Chondrocyte (in vitro differentiated cells): ENCODE data around the gene PSENEN. TPM values are rescaled to one million over a fixed set of nuclear protein-coding genes. Genes with fewer than 3 reads are reported as not detected.

ENCODE experiments used
- DNase-seq: peaks from one replicate; pipeline ENCODE4 v3.0.0; 2021; ENCODE audit warnings: mixed read lengths, low spot score
- H3K27ac Mint-ChIP-seq: one replicate; pipeline ENCODE4 v1.8.0; 2021; ENCODE audit warnings: mild to moderate bottlenecking, moderate library complexity, mixed read lengths; ENCODE audit not compliant: unreplicated experiment
- H3K27me3 Mint-ChIP-seq: 2 replicates; pipeline ENCODE4 v1.8.0; 2021; ENCODE audit warnings: low read depth, mixed read lengths
- H3K36me3 Mint-ChIP-seq: 2 replicates; pipeline ENCODE4 v1.8.0; 2021; ENCODE audit warnings: low read depth, mixed read lengths
- H3K4me1 Mint-ChIP-seq: 2 replicates; pipeline ENCODE4 v1.8.0; 2021; ENCODE audit warnings: low read depth, mild to moderate bottlenecking, mixed read lengths
- H3K4me3 Mint-ChIP-seq: one replicate; pipeline ENCODE4 v1.8.0; 2021; ENCODE audit warnings: mild to moderate bottlenecking, moderate library complexity, mixed read lengths; ENCODE audit not compliant: unreplicated experiment
- H3K9me3 Mint-ChIP-seq: 2 replicates; pipeline ENCODE4 v1.8.0; 2021; ENCODE audit warnings: low read depth, mixed read lengths
- CTCF ChIP-seq: fragments of 200-600 bp; sonication (generic); IDR thresholded peaks from 2 replicates; pipeline ENCODE4 v1.5.0; 2021; ENCODE audit warnings: antibody characterized with exemption, mild to moderate bottlenecking, moderate library complexity
- total RNA-seq: library from RNA; stranded (reverse); gene quantifications from 3 replicates; pipeline ENCODE4 v1.2.1, GENCODE V29; 2021

Gene PSENEN
- total RNA-seq, 1 donor from 2014 or later, result 59.9 TPM

DNA sequence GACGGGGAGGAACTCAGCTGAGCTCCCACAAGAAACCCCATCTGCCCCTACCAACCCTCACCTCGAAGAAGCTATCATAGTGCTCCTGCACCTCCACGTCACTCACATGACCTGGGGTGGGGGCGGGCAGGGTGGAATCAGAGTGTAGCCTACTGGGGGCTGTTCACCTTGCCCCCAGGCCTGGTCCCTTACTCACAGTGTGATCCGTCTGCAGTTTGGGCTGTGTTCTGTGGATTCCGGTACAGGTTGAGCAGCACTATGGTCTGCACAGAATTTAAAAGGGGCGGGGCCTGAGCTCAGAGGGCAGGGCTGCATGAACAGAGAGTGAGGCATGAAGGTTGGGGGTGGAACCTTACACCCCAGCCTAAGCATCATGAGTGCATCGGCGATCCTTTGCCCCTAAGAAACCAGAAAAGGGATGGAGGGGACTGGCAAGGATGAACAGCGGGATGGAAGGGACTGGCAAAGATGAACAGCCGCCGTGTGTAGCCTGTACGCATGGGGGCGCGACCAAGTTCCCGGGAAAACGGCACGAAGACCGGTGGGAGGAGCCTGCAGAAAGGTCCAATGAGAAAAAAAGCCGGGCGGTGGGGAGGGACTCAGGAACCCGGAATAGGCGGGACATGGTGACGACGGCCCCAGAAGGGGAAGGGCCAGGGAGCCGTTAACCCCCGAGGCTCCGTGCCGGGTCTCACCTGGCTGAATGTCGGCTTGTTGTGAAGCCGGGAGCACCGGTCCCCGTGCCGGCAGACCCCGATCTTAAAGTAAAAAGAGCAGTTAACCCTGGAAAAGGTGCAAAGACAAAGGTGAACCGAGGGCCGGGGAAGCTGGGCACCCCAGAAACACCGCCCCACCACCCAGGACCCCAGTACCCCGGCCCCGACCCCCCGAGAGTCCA lies 772 bp upstream of the PSENEN start:
- H3K9me3 Mint-ChIP-seq, result no peaks in the 10 kb centered on the region
- peak overlapping the region; percentile 97 for H3K4me3 Mint-ChIP-seq
- DNase-seq, result peak; percentile 97
- peaks cover 57% of the 10 kb centered on the region for H3K4me1 Mint-ChIP-seq
- H3K27me3 Mint-ChIP-seq, result no peaks in the 10 kb centered on the region
- peak; percentile 77 for TF ChIP-seq CTCF
- no peaks in the 10 kb centered on the region for H3K36me3 Mint-ChIP-seq
- H3K27ac Mint-ChIP-seq, result peak overlapping the region; percentile 100

DNA sequence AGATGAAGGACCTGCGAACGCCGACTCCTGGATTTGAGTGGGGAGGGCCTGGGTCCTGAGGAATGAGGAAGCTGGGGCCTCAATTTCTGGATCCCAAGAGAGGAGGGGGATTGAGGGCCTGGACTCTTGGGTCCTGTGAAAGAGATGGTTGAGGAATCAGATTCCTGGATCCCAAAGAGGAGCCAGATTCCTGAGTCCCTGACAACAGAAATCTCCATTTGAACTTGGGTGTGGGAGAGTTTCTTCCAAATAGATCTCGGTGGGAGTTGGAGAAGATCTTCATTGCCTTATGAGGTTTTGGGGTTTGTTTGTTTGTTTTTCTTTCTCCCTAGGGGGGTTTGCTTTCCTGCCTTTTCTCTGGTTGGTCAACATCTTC lies 624 bp downstream of the PSENEN start:
- peak overlapping the region; percentile 97 for H3K4me3 Mint-ChIP-seq

GRCh38 chr19:35746531-35746930 lies 1.1 kb downstream of the PSENEN start:
- TF ChIP-seq CTCF, result no peak
- peak; percentile 72 for DNase-seq
- peak overlapping the region; percentile 97 for H3K4me3 Mint-ChIP-seq
- H3K36me3 Mint-ChIP-seq, result no peaks in the 10 kb centered on the region
- H3K4me1 Mint-ChIP-seq, result peaks cover 59% of the 10 kb centered on the region
- H3K27ac Mint-ChIP-seq, result peak overlapping the region; percentile 100
- no peaks in the 10 kb centered on the region for H3K9me3 Mint-ChIP-seq
- H3K27me3 Mint-ChIP-seq, result no peaks in the 10 kb centered on the region

More for the DNA sequence above, 624 bp downstream of the PSENEN start:
- no peaks in the 10 kb centered on the region for H3K9me3 Mint-ChIP-seq
- H3K27me3 Mint-ChIP-seq, result no peaks in the 10 kb centered on the region
- TF ChIP-seq CTCF, result no peak
- H3K4me1 Mint-ChIP-seq, result peaks cover 59% of the 10 kb centered on the region
- no peak for DNase-seq
- H3K27ac Mint-ChIP-seq, result peak overlapping the region; percentile 100
- H3K36me3 Mint-ChIP-seq, result no peaks in the 10 kb centered on the region

DNA sequence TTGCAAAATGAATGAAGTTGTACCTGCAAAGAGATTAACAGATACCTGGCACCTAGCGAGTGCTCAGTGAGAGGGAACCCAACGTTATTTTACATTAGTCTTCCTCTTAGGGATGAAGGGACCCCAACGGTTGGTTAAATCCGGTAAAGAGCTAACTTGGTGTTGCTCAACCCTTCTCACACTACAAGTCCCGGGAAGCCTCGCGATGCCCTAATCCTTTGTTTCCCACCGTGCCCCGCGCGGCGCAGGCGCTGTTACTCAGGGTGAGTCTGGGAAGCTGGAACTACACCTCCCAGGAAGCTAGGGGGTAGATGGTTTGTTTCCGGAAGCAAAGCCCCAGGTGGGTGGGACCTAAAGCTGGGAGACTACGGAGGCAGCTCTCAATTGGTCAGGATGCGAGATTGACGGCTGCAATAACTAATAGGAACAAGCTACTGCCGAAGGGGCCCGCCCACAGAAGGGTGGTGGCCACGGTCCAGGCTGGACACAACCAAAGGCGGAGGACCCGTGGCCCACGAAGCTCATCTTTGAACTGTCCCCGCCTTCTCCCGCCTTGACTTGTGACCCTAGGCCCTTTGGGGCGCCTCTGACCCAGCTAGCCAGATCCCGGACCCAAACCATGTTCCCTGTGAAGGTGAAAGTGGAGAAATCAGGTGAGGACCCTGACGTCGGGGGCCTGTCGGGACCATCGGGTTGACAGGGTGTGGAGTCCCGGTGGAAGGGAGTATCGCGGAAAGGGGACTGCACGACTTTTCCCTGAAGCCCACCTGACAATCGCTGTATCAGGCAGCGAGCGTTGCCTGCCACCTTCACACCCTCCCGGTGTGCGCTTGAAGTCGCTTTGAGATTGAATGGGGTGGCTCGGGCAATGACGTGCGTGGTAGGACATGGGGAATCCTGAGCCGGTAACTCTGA lies 2.9 kb downstream of the PSENEN start, which contains the start of gene LIN37:
Gene LIN37, plus strand, starts transcription at position 471 of the 915 bp plus-strand sequence. Its CDS starts 149 bp downstream, at position 620.
- DNase-seq, result peak; percentile 98
- no peak for TF ChIP-seq CTCF
- peaks cover 55% of the 10 kb centered on the region for H3K4me1 Mint-ChIP-seq
- H3K4me3 Mint-ChIP-seq, result peak within 1 kb of the TSS; percentile 99
- no peaks in the 10 kb centered on the region for H3K9me3 Mint-ChIP-seq
- peak within 1 kb of the TSS; percentile 92 for H3K27ac Mint-ChIP-seq
- no peaks in the 10 kb centered on the region for H3K27me3 Mint-ChIP-seq
- H3K36me3 Mint-ChIP-seq, result no peaks in the 10 kb centered on the region

GRCh38 chr19:35750167-35750566 lies 4.7 kb downstream of the PSENEN start:
- no peak for TF ChIP-seq CTCF
- Mint-ChIP-seq H3K9me3 (no peaks in the 10 kb centered on the region), H3K4me3 (peak overlapping the region; percentile 99), H3K27ac (peak overlapping the region; percentile 54), H3K27me3 (no peaks in the 10 kb centered on the region), H3K36me3 (peaks cover 5% of the 10 kb centered on the region), H3K4me1 (peaks cover 48% of the 10 kb centered on the region)
- DNase-seq, result no peak
